Osteoblast (primary cell): ENCODE measurements around the gene MUCL3. TPM values are rescaled to one million over a fixed set of nuclear protein-coding genes. Genes with fewer than 3 reads are reported as not detected.
A peak's percentile ranks its signal among the peaks of the same experiment; 100 is the strongest.

ENCODE experiments used
- DNase-seq: peaks from one replicate; pipeline ENCODE4 v3.0.0; 2011; ENCODE audit warnings: low spot score, mixed read lengths; ENCODE audit not compliant: insufficient read length; ENCODE audit errors: missing footprints
- H2AFZ ChIP-seq: 2 replicates; pipeline ENCODE4 v1.6.0; 2011; ENCODE audit warnings: mild to moderate bottlenecking, low read length
- H3K27ac ChIP-seq: 2 replicates; pipeline ENCODE4 v1.5.1; 2011; ENCODE audit warnings: mild to moderate bottlenecking, low read depth, low read length, moderate library complexity
- H3K27me3 ChIP-seq: 2 replicates; pipeline ENCODE4 v1.6.0; 2012; ENCODE audit warnings: mild to moderate bottlenecking, control low read depth, inconsistent platforms, low read length, moderate library complexity; ENCODE audit not compliant: insufficient read depth
- H3K36me3 ChIP-seq: 2 replicates; pipeline ENCODE4 v1.5.1; 2011; ENCODE audit warnings: mild to moderate bottlenecking, low read length, control low read depth, moderate library complexity; ENCODE audit not compliant: insufficient read depth
- H3K4me1 ChIP-seq: 2 replicates; pipeline ENCODE4 v1.5.1; 2011; ENCODE audit warnings: mild to moderate bottlenecking, low read length, control low read depth, moderate library complexity; ENCODE audit not compliant: insufficient read depth
- H3K4me2 ChIP-seq: 2 replicates; pipeline ENCODE4 v1.6.0; 2011; ENCODE audit warnings: mild to moderate bottlenecking, low read length; ENCODE audit not compliant: insufficient read depth
- H3K4me3 ChIP-seq: fragments of 200-600 bp; sonication (generic); 3 replicates; pipeline ENCODE4 v1.5.1; 2012; ENCODE audit warnings: mild to moderate bottlenecking, low read length, inconsistent platforms; ENCODE audit not compliant: insufficient read depth
- H3K79me2 ChIP-seq: 2 replicates; pipeline ENCODE4 v1.6.0; 2012; ENCODE audit warnings: mild to moderate bottlenecking, low read length, control low read depth, inconsistent platforms; ENCODE audit not compliant: insufficient read depth
- H3K9me3 ChIP-seq: 2 replicates; pipeline ENCODE4 v1.5.1; 2011; ENCODE audit warnings: low read depth, low read length, control low read depth
- H4K20me1 ChIP-seq: 2 replicates; pipeline ENCODE4 v1.6.0; 2012; ENCODE audit warnings: mild to moderate bottlenecking, low read length, control low read depth; ENCODE audit not compliant: insufficient read depth
- total RNA-seq: library from RNA; depleted of rRNA; stranded (reverse); fragments of >200 nt; gene quantifications from 2 replicates; pipeline ENCODE4 v1.2.3, GENCODE V29; 2012
- TF ChIP-seq, protein P1 (sequence below): IDR thresholded peaks from 2 replicates; pipeline ENCODE4 v1.5.1; 2011; ENCODE audit warnings: mild to moderate bottlenecking, low read depth, low read length, moderate library complexity; ENCODE audit errors: extremely low read depth

Gene MUCL3
- total RNA-seq, 1 donor: not detected

GRCh38 chr6:30893001-30893591, 47.7 kb upstream of the MUCL3 start:
- H3K79me2 ChIP-seq: peaks cover 4% of the 10 kb centered on the region
- no peak overlapping the region for H3K4me2 ChIP-seq
- no peaks in the 10 kb centered on the region for H3K27me3 ChIP-seq
- H3K9me3 ChIP-seq: no peaks in the 10 kb centered on the region
- peaks cover 7% of the 10 kb centered on the region for H4K20me1 ChIP-seq
- no peak overlapping the region for H3K4me3 ChIP-seq
- H3K4me1 ChIP-seq: peaks cover 9% of the 10 kb centered on the region
- peak; percentile 80 for DNase-seq
- no peak overlapping the region for H2AFZ ChIP-seq
- TF ChIP-seq, protein P1, sequence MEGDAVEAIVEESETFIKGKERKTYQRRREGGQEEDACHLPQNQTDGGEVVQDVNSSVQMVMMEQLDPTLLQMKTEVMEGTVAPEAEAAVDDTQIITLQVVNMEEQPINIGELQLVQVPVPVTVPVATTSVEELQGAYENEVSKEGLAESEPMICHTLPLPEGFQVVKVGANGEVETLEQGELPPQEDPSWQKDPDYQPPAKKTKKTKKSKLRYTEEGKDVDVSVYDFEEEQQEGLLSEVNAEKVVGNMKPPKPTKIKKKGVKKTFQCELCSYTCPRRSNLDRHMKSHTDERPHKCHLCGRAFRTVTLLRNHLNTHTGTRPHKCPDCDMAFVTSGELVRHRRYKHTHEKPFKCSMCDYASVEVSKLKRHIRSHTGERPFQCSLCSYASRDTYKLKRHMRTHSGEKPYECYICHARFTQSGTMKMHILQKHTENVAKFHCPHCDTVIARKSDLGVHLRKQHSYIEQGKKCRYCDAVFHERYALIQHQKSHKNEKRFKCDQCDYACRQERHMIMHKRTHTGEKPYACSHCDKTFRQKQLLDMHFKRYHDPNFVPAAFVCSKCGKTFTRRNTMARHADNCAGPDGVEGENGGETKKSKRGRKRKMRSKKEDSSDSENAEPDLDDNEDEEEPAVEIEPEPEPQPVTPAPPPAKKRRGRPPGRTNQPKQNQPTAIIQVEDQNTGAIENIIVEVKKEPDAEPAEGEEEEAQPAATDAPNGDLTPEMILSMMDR: no peak
- H3K27ac ChIP-seq: no peak overlapping the region
- peaks cover 13% of the 10 kb centered on the region for H3K36me3 ChIP-seq

- Histone ChIP-seq H3K4me3 (no peak overlapping the region), H3K9me3 (no peaks in the 10 kb centered on the region), H4K20me1 (peaks cover 5% of the 10 kb centered on the region), H3K4me1 (peaks cover 3% of the 10 kb centered on the region), H3K27me3 (no peaks in the 10 kb centered on the region), H3K36me3 (peaks cover 18% of the 10 kb centered on the region), H3K79me2 (peaks cover 2% of the 10 kb centered on the region), H3K27ac (no peak overlapping the region), H2AFZ (no peak overlapping the region), H3K4me2 (no peak overlapping the region)
- peak; percentile 46 for DNase-seq
- TF ChIP-seq, protein P1: no peak
Measured at GRCh38 chr6:30893666-30894065, 47.1 kb upstream of the MUCL3 start.

DNA sequence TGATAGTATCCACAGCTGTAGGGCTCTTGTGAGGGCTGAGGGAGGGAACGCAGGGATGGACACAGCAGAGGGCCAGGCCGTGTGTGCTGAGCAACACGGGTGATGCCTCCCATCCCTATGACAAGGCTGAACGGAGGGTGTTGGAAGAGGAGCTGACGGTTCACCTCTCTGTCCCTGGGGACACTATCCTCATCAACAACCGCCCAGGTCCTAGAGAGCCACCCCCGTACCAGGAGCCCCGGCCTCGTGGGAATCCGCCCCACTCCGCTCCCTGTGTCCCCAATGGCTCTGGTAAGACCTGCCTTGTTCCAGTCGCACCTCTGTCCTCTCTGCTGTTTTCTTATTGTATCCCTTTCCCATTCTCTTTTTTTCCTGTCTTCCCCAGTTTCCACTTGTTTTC, 46.4 kb upstream of the MUCL3 start:
- Histone ChIP-seq H4K20me1 (no peaks in the 10 kb centered on the region), H2AFZ (no peak overlapping the region), H3K27me3 (no peaks in the 10 kb centered on the region), H3K36me3 (peaks cover 22% of the 10 kb centered on the region), H3K9me3 (no peaks in the 10 kb centered on the region), H3K4me2 (no peak overlapping the region), H3K27ac (no peak overlapping the region), H3K4me1 (no peaks in the 10 kb centered on the region), H3K79me2 (no peaks in the 10 kb centered on the region), H3K4me3 (no peak overlapping the region)
- TF ChIP-seq, protein P1: no peak
- peak; percentile 43 for DNase-seq

DNA sequence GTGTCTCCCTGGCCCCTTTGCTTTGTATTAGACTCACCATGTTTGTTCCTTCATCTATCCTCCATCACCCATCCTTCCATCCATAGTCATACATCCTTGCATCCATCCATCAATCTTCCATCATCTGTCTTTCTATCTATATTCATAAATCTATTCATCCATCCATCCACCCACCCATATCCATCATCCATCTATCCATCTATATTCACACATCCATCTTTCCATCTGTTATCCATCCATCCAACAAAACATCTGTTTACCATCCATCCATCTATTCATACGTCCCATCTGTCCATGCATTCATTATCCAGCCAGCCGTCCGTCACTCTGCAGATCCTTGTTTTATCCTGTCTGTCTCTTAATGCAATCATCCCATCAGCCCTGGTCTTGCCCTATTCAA, 45.8 kb upstream of the MUCL3 start:
- TF ChIP-seq, protein P1: no peak
- DNase-seq: peak; percentile 5
- H3K9me3 ChIP-seq: no peaks in the 10 kb centered on the region
- peaks cover 24% of the 10 kb centered on the region for H3K36me3 ChIP-seq
- no peaks in the 10 kb centered on the region for H3K4me1 ChIP-seq
- no peak overlapping the region for H3K4me3 ChIP-seq
- H3K79me2 ChIP-seq: no peaks in the 10 kb centered on the region
- H3K27me3 ChIP-seq: no peaks in the 10 kb centered on the region
- no peak overlapping the region for H3K4me2 ChIP-seq
- H4K20me1 ChIP-seq: no peaks in the 10 kb centered on the region
- H2AFZ ChIP-seq: no peak overlapping the region
- H3K27ac ChIP-seq: no peak overlapping the region
